Peyer's patch (tissue), 4 donors: ENCODE data around the gene PLXNA4.

ENCODE experiments used
- CTCF ChIP-seq, 6 experiments: fragments of 450-650 bp in 4 of 6; fragments of 200-600 bp in 2 of 6; sonication (generic) in 1 of 6; IDR thresholded peaks; one replicate each; pipeline ENCODE4 v1.5.1; 2017 to 2019; ENCODE audit warnings: antibody characterized with exemption in 6 of 6, mild to moderate bottlenecking in 3 of 6, moderate library complexity in 1 of 6
- POLR2A ChIP-seq, 2 donors: fragments of 450-650 bp; IDR thresholded peaks; one replicate each; pipeline ENCODE4 v1.5.1; 2017; ENCODE audit warnings: antibody characterized with exemption in 2 of 2, mild to moderate bottlenecking in 2 of 2, moderate library complexity in 2 of 2

DNA sequence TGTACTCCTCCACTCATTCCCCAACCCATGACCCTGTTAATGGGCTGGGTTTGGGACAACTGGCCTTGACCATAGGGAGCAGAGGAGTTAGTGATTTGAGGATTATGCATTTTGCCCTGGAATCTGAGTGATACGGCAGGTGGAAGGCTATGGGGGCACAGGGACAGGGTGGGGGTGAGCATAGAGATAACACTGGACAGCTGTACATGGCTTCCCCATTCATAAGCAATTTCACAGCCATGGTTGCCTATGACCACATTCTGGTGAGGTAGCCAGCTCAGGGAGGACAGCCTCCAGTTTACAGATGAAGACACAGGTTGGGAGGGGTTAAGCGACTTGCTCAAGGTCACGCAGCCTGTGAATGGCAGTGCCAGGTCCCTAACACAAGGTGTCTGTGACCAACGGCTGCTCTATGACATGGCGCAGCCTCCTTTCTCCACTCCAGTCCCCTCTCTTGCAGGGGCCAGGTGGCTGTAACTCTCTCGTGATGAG is 319.5 kb downstream of the PLXNA4 start:
- TF ChIP-seq CTCF (IDR thresholded peaks at IDR 0.05) (no peak), POLR2A (IDR thresholded peaks at IDR 0.05) (no peak)
